Measurements from ENCODE around the gene NOTO. TPM values are rescaled to one million over a fixed set of nuclear protein-coding genes. Genes with fewer than 3 reads are reported as not detected.

Gene NOTO
- total RNA-seq, 1 donor from 2014 or later, result not detected

DNA sequence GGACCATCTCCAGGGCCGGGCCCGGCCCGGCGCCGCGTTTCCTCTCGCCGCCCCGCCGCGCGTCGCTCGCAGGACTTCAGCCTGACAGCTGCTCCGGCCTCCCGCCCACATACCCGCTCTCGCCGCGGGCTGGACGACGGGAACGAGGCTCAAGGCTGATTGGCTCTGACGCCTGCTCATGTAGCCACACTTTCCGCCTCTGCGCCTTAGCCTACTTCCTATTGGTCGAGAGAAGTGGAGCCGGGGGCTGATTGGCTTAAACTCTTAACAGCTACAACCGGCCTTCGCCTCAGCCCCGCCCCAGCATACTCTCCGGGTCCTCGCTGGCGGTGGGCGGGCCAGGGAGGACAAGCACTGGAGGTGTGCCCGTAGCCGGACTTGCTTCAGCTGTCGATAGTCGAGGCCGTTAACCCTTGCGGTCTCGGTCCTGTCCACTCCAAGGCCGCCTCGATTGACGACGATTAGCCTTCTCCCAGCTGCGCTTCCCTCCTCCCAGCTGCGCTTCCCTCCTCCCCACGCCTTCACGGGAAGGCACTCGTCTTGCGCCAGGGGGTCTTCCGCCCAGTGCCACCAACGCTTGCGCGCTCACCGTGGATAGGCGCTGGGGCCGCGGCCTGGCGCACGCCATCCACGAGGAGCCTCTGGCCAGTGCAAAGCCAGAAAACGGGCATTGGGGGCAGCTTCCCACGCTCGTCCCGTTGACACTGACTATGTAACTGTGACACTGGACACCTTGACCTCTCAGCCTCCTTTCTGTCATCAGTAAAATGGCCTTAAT, 31.0 kb downstream of the NOTO start, which contains the start of gene PRADC1:
Gene PRADC1 (minus strand): TSS at position 86 of the 778 bp plus-strand sequence. CDS start 79 bp downstream, at position 7.
- H3K4me1 Mint-ChIP-seq, result peaks cover 38% of the 10 kb centered on the region
- no peaks in the 10 kb centered on the region for H3K9me3 Mint-ChIP-seq
- peaks cover 30% of the 10 kb centered on the region for H3K36me3 Mint-ChIP-seq (ENCODE audit: low read depth)
- peak within 1 kb of the TSS; percentile 95 for H3K4me3 Mint-ChIP-seq
- TF ChIP-seq CTCF (IDR thresholded peaks at IDR 0.05), result no peak
- ATAC-seq (ENCODE audit: low read depth) (peak; percentile 87), DNase-seq (peak; percentile 84)
- POLR2A ChIA-PET, result interaction anchor here (0.6 to 4.5 kb wide), 25 partner anchors 8 to 1421 kb away, joined by 3 to 51 read pairs (median 5); partner anchors contain the start of genes ALMS1, EGR4, EMX1 and FBXO41
- H3K27me3 Mint-ChIP-seq, result no peaks in the 10 kb centered on the region
- CTCF ChIA-PET, result interaction anchor here (1.1 to 2.8 kb wide), 6 partner anchors 21 to 217 kb away, joined by 3 to 23 read pairs (median 6); partner anchors contain the start of gene ALMS1
- intact Hi-C loops (cut with micrococcal nuclease), result loop anchor here (1.0 to 5.0 kb wide), 7 partner anchors 19 to 1901 kb away; partner anchors contain the start of genes DGUOK, EXOC6B, RAB11FIP5 and SEMA4F
- H3K27ac Mint-ChIP-seq, result peak within 1 kb of the TSS; percentile 93

DNA sequence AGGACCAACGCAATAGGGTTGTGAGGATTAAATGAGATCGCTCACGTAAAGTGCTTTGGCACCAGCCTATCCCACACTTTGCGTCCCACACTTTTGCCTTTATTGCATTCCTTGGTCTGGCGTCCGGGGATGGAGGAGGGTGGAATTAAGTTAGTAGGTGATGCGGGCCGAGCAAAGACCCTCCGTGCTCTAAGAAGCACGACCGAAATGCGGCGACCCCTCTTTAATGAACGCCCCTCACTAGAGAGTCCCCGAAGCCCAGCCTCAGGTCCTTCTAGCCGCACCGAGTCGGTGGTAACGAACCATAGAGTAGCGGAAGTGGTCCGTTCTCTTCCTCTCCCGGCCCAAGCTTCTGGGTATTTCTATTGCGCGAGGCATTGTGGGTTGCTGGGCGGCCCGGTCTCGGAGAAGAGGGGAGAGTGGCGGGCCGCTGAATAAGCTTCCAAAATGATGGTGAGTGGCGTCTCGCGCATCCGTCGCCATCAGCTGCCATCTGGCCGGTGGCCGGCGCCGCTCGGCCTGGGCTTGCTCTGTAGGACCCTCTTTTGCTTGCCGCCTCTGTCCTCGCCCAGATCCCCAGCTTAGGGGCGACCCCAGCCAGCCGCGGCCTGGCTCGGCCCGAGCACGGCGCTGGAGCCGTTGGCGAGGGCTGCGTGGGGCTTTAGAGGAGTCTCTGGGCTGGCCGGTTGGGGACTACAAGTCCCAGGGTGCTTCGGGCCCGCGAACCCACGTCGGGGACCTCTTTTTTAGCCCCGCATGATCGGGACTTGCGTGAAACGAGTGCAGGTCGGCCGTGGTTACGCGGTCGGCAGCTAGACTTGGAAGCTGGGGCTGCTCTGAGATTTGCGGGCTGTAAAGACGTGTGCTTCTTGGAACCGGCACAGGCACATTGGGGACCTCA, 31.8 kb downstream of the NOTO start, which contains the start of gene CCT7:
Gene CCT7 (plus strand): TSS at position 377 of the 901 bp plus-strand sequence. CDS start 71 bp downstream, at position 448.
- Mint-ChIP-seq H3K36me3 (ENCODE audit: low read depth) (peaks cover 38% of the 10 kb centered on the region), H3K4me1 (peaks cover 40% of the 10 kb centered on the region), H3K27ac (peak within 1 kb of the TSS; percentile 93), H3K27me3 (no peaks in the 10 kb centered on the region), H3K4me3 (peak within 1 kb of the TSS; percentile 95), H3K9me3 (no peaks in the 10 kb centered on the region)
- ATAC-seq (ENCODE audit: low read depth) (peak; percentile 64), DNase-seq (peak; percentile 80)
- intact Hi-C loops (cut with micrococcal nuclease), result loop anchor here (1.0 to 5.0 kb wide), 13 partner anchors 20 to 1902 kb away; partner anchors contain the start of genes ALMS1, DGUOK, EXOC6B and FBXO41
- ChIA-PET CTCF (interaction anchor here (1.1 to 2.8 kb wide), 6 partner anchors 21 to 218 kb away, joined by 3 to 23 read pairs (median 6); partner anchors contain the start of gene ALMS1), POLR2A (interaction anchor here (0.5 to 4.5 kb wide), 24 partner anchors 9 to 1521 kb away, joined by 3 to 51 read pairs (median 5); partner anchors contain the start of genes ALMS1, EGR4, EMX1 and FBXO41)
- no peak for TF ChIP-seq CTCF (IDR thresholded peaks at IDR 0.05)

- intact Hi-C loops (cut with micrococcal nuclease), result loop anchor here (2.0 kb wide), 1 partner anchor 1219 kb away; the partner anchor contains the start of gene INO80B
- Mint-ChIP-seq H3K36me3 (ENCODE audit: low read depth) (peaks cover 48% of the 10 kb centered on the region), H3K4me1 (peaks cover 40% of the 10 kb centered on the region), H3K9me3 (no peaks in the 10 kb centered on the region), H3K27me3 (no peaks in the 10 kb centered on the region), H3K27ac (peak overlapping the region; percentile 93), H3K4me3 (peak overlapping the region; percentile 95)
- DNase-seq, result no peak
- no peak for ATAC-seq (ENCODE audit: low read depth)
- POLR2A ChIA-PET, result interaction anchor here (2.6 to 4.5 kb wide), 5 partner anchors 23 to 165 kb away, joined by 10 to 51 read pairs (median 28); partner anchors contain the start of genes ALMS1, FBXO41, SFXN5 and SMYD5
- no peak for TF ChIP-seq CTCF (IDR thresholded peaks at IDR 0.05)
- CTCF ChIA-PET, result interaction anchor here (1.1 kb wide), 1 partner anchor 23 kb away, joined by 3 read pairs; no protein-coding TSS in a partner anchor
Observed at GRCh38 chr2:73235315-73236028, 33.1 kb downstream of the NOTO start.

DNA sequence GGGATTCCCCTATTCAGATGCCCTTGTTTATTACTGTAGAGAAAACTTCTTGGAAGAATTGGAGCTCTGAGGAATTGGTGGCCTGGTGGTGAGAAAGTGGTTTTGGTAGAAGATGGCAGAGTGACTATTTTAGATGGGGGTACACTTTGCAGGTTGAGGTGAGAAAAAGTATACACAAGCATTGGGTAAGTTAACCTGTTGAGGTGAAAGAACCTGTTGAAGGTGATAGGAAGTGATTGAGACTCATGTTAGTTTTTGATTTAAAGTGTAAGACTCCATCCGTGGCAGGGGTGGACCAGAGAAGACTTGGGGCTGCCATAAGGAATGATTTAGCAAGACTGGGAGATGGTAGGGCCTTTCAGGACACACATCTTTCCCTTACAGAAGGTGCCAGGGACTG, 34.8 kb downstream of the NOTO start:
- Mint-ChIP-seq H3K4me3 (no peak overlapping the region), H3K4me1 (peaks cover 40% of the 10 kb centered on the region), H3K27me3 (no peaks in the 10 kb centered on the region), H3K36me3 (ENCODE audit: low read depth) (peaks cover 60% of the 10 kb centered on the region), H3K9me3 (no peaks in the 10 kb centered on the region), H3K27ac (peak overlapping the region; percentile 0)
- POLR2A ChIA-PET, result interaction anchor here (0.6 kb wide), 1 partner anchor 883 kb away, joined by 3 read pairs; no protein-coding TSS in a partner anchor
- CTCF ChIA-PET, result no interaction called here
- ATAC-seq (ENCODE audit: low read depth) (no peak), DNase-seq (no peak)
- intact Hi-C loops (cut with micrococcal nuclease), result no loop called here
- no peak for TF ChIP-seq CTCF (IDR thresholded peaks at IDR 0.05)
